H1 (cell line): ENCODE data around the gene PCNP. TPM values are rescaled to one million over a fixed set of nuclear protein-coding genes. Genes with fewer than 3 reads are reported as not detected.

Source experiments
- CTCF ChIA-PET: fragments of 300-600 bp; sonication (Branson Sonifier 250); formaldehyde crosslinking; loops from one replicate; lab custom pipeline; 2021; ENCODE audit not compliant: partially characterized antibody; lab: Charles Lee
- POLR2A ChIA-PET: fragments of 300-600 bp; sonication (Branson Sonifier 250); formaldehyde crosslinking; loops from one replicate; lab custom pipeline; 2021; ENCODE audit warnings: inconsistent platforms; ENCODE audit not compliant: partially characterized antibody; lab: Charles Lee
- DNase-seq, 2 experiments: peaks; one replicate each; pipeline versions ENCODE4 v3.0.0 to v3.0.0-alpha.2; 2010 to 2022; ENCODE audit warnings: low spot score in 2 of 2, low read depth in 1 of 2, mixed read lengths in 1 of 2
- FAIRE-seq: peaks from 2 replicates; lab custom pipeline; 2011; peaks lifted over from hg19 to GRCh38; lab: Jason Lieb, UNC
- H2AFZ ChIP-seq: 2 replicates; pipeline ENCODE4 v1.8.1; 2012; ENCODE audit warnings: low read length, inconsistent platforms
- H2AK5ac ChIP-seq: 2 replicates; pipeline ENCODE4 v1.6.1; 2013; ENCODE audit warnings: low read depth, low read length
- H2BK120ac ChIP-seq: replicated peaks from 2 replicates; pipeline ENCODE3; 2013; ENCODE audit warnings: low read depth, low read length, inconsistent platforms
- H2BK12ac ChIP-seq: 2 replicates; pipeline ENCODE4 v1.6.1; 2013; ENCODE audit warnings: low read depth, low read length
- H2BK15ac ChIP-seq: 2 replicates; pipeline ENCODE4 v1.6.1; 2013; ENCODE audit warnings: low read length
- H2BK20ac ChIP-seq: 2 replicates; pipeline ENCODE4 v1.6.1; 2013; ENCODE audit warnings: low read length
- H2BK5ac ChIP-seq: 2 replicates; pipeline ENCODE4 v1.6.1; 2013; ENCODE audit warnings: low read depth, low read length
- H3K14ac ChIP-seq: 2 replicates; pipeline ENCODE4 v1.6.1; 2013; ENCODE audit warnings: inconsistent platforms; ENCODE audit not compliant: insufficient read length
- H3K18ac ChIP-seq: 2 replicates; pipeline ENCODE4 v1.6.1; 2013; ENCODE audit warnings: low read length; ENCODE audit errors: extremely low read depth
- H3K23ac ChIP-seq: 2 replicates; pipeline ENCODE4 v1.6.1; 2013; ENCODE audit warnings: inconsistent platforms; ENCODE audit not compliant: insufficient read length
- H3K23me2 ChIP-seq: 2 replicates; pipeline ENCODE4 v1.6.1; 2013; ENCODE audit warnings: low read depth, low read length
- H3K27ac ChIP-seq: 2 replicates; pipeline ENCODE4 v1.6.1; 2011; ENCODE audit warnings: low read depth, low read length, inconsistent platforms
- H3K27me3 ChIP-seq, 4 experiments: replicated peaks in 1 of 4; 1 replicate in 1 of 4; 2 replicates in 3 of 4; pipeline versions ENCODE4 v1.6.1 to v1.8.1; 2011 to 2013; ENCODE audit warnings: low read length in 3 of 4, mild to moderate bottlenecking in 3 of 4, inconsistent platforms in 2 of 4, mixed read lengths in 2 of 4, moderate library complexity in 1 of 4; ENCODE audit not compliant: control insufficient read depth in 3 of 4, insufficient read depth in 3 of 4; ENCODE audit errors: extremely low read depth in 1 of 4
- H3K36me3 ChIP-seq, 4 experiments: 2 replicates each; pipeline versions ENCODE4 v1.6.1 to v1.8.1; 2011 to 2013; ENCODE audit warnings: mild to moderate bottlenecking in 4 of 4, low read length in 3 of 4, moderate library complexity in 2 of 4, control low read depth in 1 of 4, inconsistent platforms in 1 of 4; ENCODE audit not compliant: insufficient read depth in 4 of 4, control insufficient read depth in 2 of 4
- H3K4ac ChIP-seq: replicated peaks from 2 replicates; pipeline ENCODE3; 2013; ENCODE audit warnings: low read length, low read depth, mixed read lengths, inconsistent platforms; ENCODE audit not compliant: insufficient read length
- H3K4me1 ChIP-seq, 4 experiments: replicated peaks in 1 of 4; 1 replicate in 1 of 4; 2 replicates in 3 of 4; pipeline versions ENCODE4 v1.6.1 to v1.8.1; 2011 to 2013; ENCODE audit warnings: low read length in 3 of 4, inconsistent platforms in 2 of 4, mixed read lengths in 1 of 4; ENCODE audit not compliant: insufficient read depth in 4 of 4, control insufficient read depth in 3 of 4
- H3K4me2 ChIP-seq, 2 experiments: 2 replicates each; pipeline versions ENCODE4 v1.6.1 to v1.8.1; 2011 to 2013; ENCODE audit warnings: low read depth in 2 of 2, low read length in 2 of 2, control low read depth in 1 of 2, inconsistent platforms in 1 of 2, mild to moderate bottlenecking in 1 of 2; ENCODE audit not compliant: insufficient read depth in 1 of 2
- H3K4me3 ChIP-seq, 4 experiments: fragments of 200-600, 300-600 bp in 1 of 4; sonication (generic), shearing (Covaris generic), sonication (Bioruptor Twin) in 1 of 4; 2 replicates each; pipeline versions ENCODE4 v1.5.1 to v1.8.1; 2011 to 2016; ENCODE audit warnings: low read length in 4 of 4, low read depth in 3 of 4, control low read depth in 2 of 4, inconsistent platforms in 2 of 4, mild to moderate bottlenecking in 2 of 4, mixed read lengths in 1 of 4, moderate library complexity in 1 of 4; ENCODE audit not compliant: insufficient read depth in 2 of 4; ENCODE audit errors: extremely low read depth in 1 of 4
- H3K56ac ChIP-seq: replicated peaks from 2 replicates; pipeline ENCODE3; 2013; ENCODE audit warnings: low read depth, mild to moderate bottlenecking, mixed read lengths, low read length, inconsistent platforms; ENCODE audit not compliant: insufficient read length
- H3K79me1 ChIP-seq: 2 replicates; pipeline ENCODE4 v1.6.1; 2013; ENCODE audit warnings: low read depth, low read length, control low read depth
- H3K79me2 ChIP-seq, 2 experiments: 2 replicates each; pipeline versions ENCODE4 v1.6.1 to v1.8.1; 2012 to 2013; ENCODE audit warnings: low read length in 2 of 2, mild to moderate bottlenecking in 2 of 2, inconsistent platforms in 1 of 2; ENCODE audit not compliant: insufficient read depth in 2 of 2, control insufficient read depth in 1 of 2
- H3K9ac ChIP-seq, 4 experiments: replicated peaks in 1 of 4; 1 replicate in 1 of 4; 2 replicates in 3 of 4; pipeline versions ENCODE4 v1.6.1 to v1.8.1; 2011 to 2013; ENCODE audit warnings: low read depth in 3 of 4, low read length in 3 of 4, control low read depth in 2 of 4, mild to moderate bottlenecking in 2 of 4, moderate library complexity in 2 of 4, inconsistent platforms in 1 of 4; ENCODE audit errors: extremely low read depth in 1 of 4
- H3K9me3 ChIP-seq, 2 experiments: 2 replicates each; pipeline versions ENCODE4 v1.6.1 to v1.8.1; 2012 to 2013; ENCODE audit warnings: mild to moderate bottlenecking in 2 of 2, moderate library complexity in 2 of 2, control low read depth in 1 of 2, inconsistent platforms in 1 of 2, low read depth in 1 of 2, low read length in 1 of 2, mixed read lengths in 1 of 2; ENCODE audit not compliant: insufficient read depth in 2 of 2
- H4K20me1 ChIP-seq, 2 experiments: replicated peaks in 1 of 2; 2 replicates each; pipeline versions ENCODE3 to v1.8.1; 2011 to 2013; ENCODE audit warnings: inconsistent platforms in 2 of 2, low read length in 2 of 2, mild to moderate bottlenecking in 1 of 2; ENCODE audit not compliant: insufficient read depth in 2 of 2, control insufficient read depth in 1 of 2
- H4K5ac ChIP-seq: 2 replicates; pipeline ENCODE4 v1.6.1; 2013; ENCODE audit warnings: low read length, low read depth, mixed read lengths, inconsistent platforms; ENCODE audit not compliant: insufficient read length
- H4K8ac ChIP-seq: 2 replicates; pipeline ENCODE4 v1.8.0; 2013; ENCODE audit warnings: mild to moderate bottlenecking, moderate library complexity, low read length, inconsistent platforms; ENCODE audit not compliant: insufficient read depth; ENCODE audit errors: extremely low read depth
- H4K91ac ChIP-seq: replicated peaks from 2 replicates; pipeline ENCODE3; 2013; ENCODE audit warnings: low read length, mixed read lengths, inconsistent platforms; ENCODE audit not compliant: insufficient read length
- BRCA1 ChIP-seq: IDR thresholded peaks from 2 replicates; pipeline ENCODE4 v1.6.1; 2012; ENCODE audit warnings: low read depth, low read length, improper control_type of control experiment
- CREB1 ChIP-seq: IDR thresholded peaks from 2 replicates; pipeline ENCODE4 v1.6.1; 2012; ENCODE audit warnings: inconsistent platforms
- EP300 ChIP-seq, 2 experiments: IDR thresholded peaks; 1 replicate in 1 of 2; 2 replicates in 1 of 2; pipeline ENCODE4 v1.6.1; 2011 to 2012; ENCODE audit warnings: low read depth in 2 of 2, low read length in 2 of 2, mild to moderate bottlenecking in 2 of 2, borderline replicate concordance in 1 of 2, inconsistent platforms in 1 of 2, moderate library complexity in 1 of 2
- HDAC2 ChIP-seq, 2 experiments: fragments of 300-600 bp in 1 of 2; sonication (generic) in 1 of 2; IDR thresholded peaks; 2 replicates each; pipeline ENCODE4 v1.6.1; 2011 to 2012; ENCODE audit warnings: low read depth in 2 of 2, low read length in 2 of 2, mild to moderate bottlenecking in 2 of 2, moderate library complexity in 2 of 2, borderline replicate concordance in 1 of 2, inconsistent platforms in 1 of 2
- HDAC6 ChIP-seq: IDR thresholded peaks from one replicate; pipeline ENCODE4 v1.7.1; 2012; ENCODE audit warnings: low read depth, mild to moderate bottlenecking, inconsistent platforms, low read length, moderate library complexity
- JUN ChIP-seq: IDR thresholded peaks from 2 replicates; pipeline ENCODE4 v1.6.1; 2011; ENCODE audit warnings: low read depth, mild to moderate bottlenecking, improper control_type of control experiment, low read length
- KDM1A ChIP-seq: fragments of 200-600, 300-600 bp; sonication (generic); IDR thresholded peaks from 2 replicates; pipeline ENCODE4 v1.7.1; 2016; ENCODE audit warnings: mild to moderate bottlenecking, low read length, borderline replicate concordance
- KDM5A ChIP-seq: fragments of 200-600 bp; IDR thresholded peaks from 2 replicates; pipeline ENCODE4 v1.7.1; 2012; ENCODE audit warnings: mild to moderate bottlenecking, low read length, inconsistent platforms, mixed read lengths
- NRF1 ChIP-seq: IDR thresholded peaks from 2 replicates; pipeline ENCODE4 v1.6.1; 2011; ENCODE audit warnings: mild to moderate bottlenecking, low read depth, low read length, improper control_type of control experiment
- SIN3A ChIP-seq, 2 experiments: IDR thresholded peaks in 1 of 2; conservative IDR thresholded peaks in 1 of 2; 2 replicates each; pipeline ENCODE4 v1.6.1; 2011 to 2012; ENCODE audit warnings: low read length in 2 of 2, improper control_type of control experiment in 1 of 2, low read depth in 1 of 2, mild to moderate bottlenecking in 1 of 2
- SP2 ChIP-seq: IDR thresholded peaks from 2 replicates; pipeline ENCODE4 v1.6.1; 2012; ENCODE audit warnings: mild to moderate bottlenecking, low read length, inconsistent platforms
- WGBS, 2 experiments: shearing (Covaris generic) in 1 of 2; methylation state at CpG; one replicate each; pipeline versions ENCODE4 v1.1.6 to v1.1.7; 2013 to 2015; ENCODE audit warnings: low lambda C conversion rate in 2 of 2, mixed read lengths in 2 of 2, inconsistent platforms in 1 of 2, low coverage in 1 of 2, missing lambda C conversion rate in 1 of 2; ENCODE audit not compliant: insufficient replicate concordance in 2 of 2, insufficient coverage in 1 of 2, insufficient read length in 1 of 2; ENCODE audit errors: extremely low coverage in 1 of 2, missing lambda C conversion rate in 1 of 2; 5-methylcytosine and 5-hydroxymethylcytosine counted together
- polyA plus RNA-seq, 7 experiments: library from polyadenylated mRNA; depleted of rRNA in 3 of 7; stranded (reverse) in 5 of 7; unstranded in 2 of 7; fragments of >200 nt in 5 of 7; fragments of 200-250 nt in 2 of 7; gene quantifications; 1 replicate in 5 of 7; 2 replicates in 1 of 7; 4 replicates in 1 of 7; pipeline versions ENCODE4 v1.2.1 to v1.2.3, GENCODE V29; 2011 to 2013; ENCODE audit warnings: missing spikeins in 2 of 7, mixed read lengths in 2 of 7
- total RNA-seq: library from RNA; stranded (reverse); fragmentation: NEBNext Ultra II Directional; extraction: Animal tissue kit (Norgen Biotek cat#: 25700); gene quantifications from 2 replicates; pipeline ENCODE4 v1.2.1, GENCODE V29; 2021
- TF ChIP-seq, protein P1 (sequence below): IDR thresholded peaks from 2 replicates; pipeline ENCODE4 v1.6.1; 2012; ENCODE audit warnings: inconsistent platforms
- TF ChIP-seq, protein P2 (sequence below): IDR thresholded peaks from 2 replicates; pipeline ENCODE4 v1.6.1; 2011; ENCODE audit warnings: low read length, improper control_type of control experiment

Gene PCNP
- total and polyA plus RNA-seq, 2 of the 8 experiments (the other 6 are each of a cell fraction or from before 2014, with no cell fraction given): 29.1 to 192 TPM

DNA sequence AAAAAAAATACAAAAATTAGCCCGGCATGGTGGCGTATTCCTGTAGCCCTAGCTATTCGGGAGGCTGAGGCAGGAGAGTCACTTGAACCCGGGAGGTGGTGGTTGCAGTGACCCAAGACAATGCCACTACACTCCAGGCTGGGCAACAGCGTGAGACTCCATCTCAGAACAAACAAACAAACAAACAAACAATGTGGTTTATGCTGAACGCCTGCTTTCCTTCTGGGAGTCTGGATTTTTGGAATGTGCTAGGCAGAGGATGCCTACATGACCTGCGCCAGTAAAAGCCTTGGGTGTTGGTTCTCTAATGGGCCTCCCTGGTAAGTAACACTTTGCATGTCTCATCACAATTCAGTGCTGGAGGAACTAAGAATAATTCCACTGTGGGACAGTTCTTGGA lies 43.5 kb downstream of the PCNP start:
- H3K18ac ChIP-seq: no peak overlapping the region
- H4K8ac ChIP-seq: no peak overlapping the region
- no peaks in the 10 kb centered on the region for H3K4me1 ChIP-seq
- H3K9ac ChIP-seq: no peak overlapping the region
- H4K20me1 ChIP-seq: no peaks in the 10 kb centered on the region
- H2BK120ac ChIP-seq: no peak overlapping the region
- no peak overlapping the region; the same call in 1 of the 2 replicates for H2AFZ ChIP-seq
- H3K56ac ChIP-seq: no peak overlapping the region
- no peak for FAIRE-seq
- no peak overlapping the region for H4K5ac ChIP-seq
- 0 out of 2 replicates have a peak overlapping the region, but pooled peaks have one; percentile 9 for H2BK12ac ChIP-seq
- H3K4me3 ChIP-seq: no peak overlapping the region
- WGBS, 2 experiments: 89% methylated on average over 7 of the region's 7 CpGs; no CpG with 5 or more reads in 1 of the 2 experiments
- H3K4me2 ChIP-seq: no peak overlapping the region
- H3K4ac ChIP-seq: no peak overlapping the region
- no peak overlapping the region for H2BK5ac ChIP-seq
- H3K14ac ChIP-seq: no peak overlapping the region
- no peak overlapping the region for H2BK15ac ChIP-seq
- no peaks in the 10 kb centered on the region for H3K79me1 ChIP-seq
- H3K79me2 ChIP-seq: no peaks in the 10 kb centered on the region
- H3K23me2 ChIP-seq: no peaks in the 10 kb centered on the region
- H2BK20ac ChIP-seq: no peak overlapping the region
- H3K36me3 ChIP-seq: no peaks in the 10 kb centered on the region
- H3K9me3 ChIP-seq: no peaks in the 10 kb centered on the region
- ChIA-PET POLR2A (no interaction called here), CTCF (no interaction called here)
- no peak overlapping the region for H3K27ac ChIP-seq
- H2AK5ac ChIP-seq: no peak overlapping the region
- H4K91ac ChIP-seq: no peak overlapping the region
- no peak overlapping the region for H3K23ac ChIP-seq
- no peak for DNase-seq
- H3K27me3 ChIP-seq: no peaks in the 10 kb centered on the region
- TF ChIP-seq BRCA1 (no peak), JUN (no peak), HDAC6 (no peak), CREB1 (no peak), SP2 (no peak), KDM1A (no peak), NRF1 (no peak), KDM5A (no peak), SIN3A (conservative IDR thresholded peaks at IDR 0.05 in 1 of 2, IDR thresholded peaks at IDR 0.05 in 1 of 2; ENCODE audit: low read depth in 1 of 2, low read length in 2 of 2) (no peak), EP300 (IDR thresholded peaks at IDR 0.05; ENCODE audit: borderline replicate concordance in 1 of 2, low read depth in 2 of 2, low read length in 2 of 2) (no peak), HDAC2 (IDR thresholded peaks at IDR 0.05; ENCODE audit: borderline replicate concordance in 1 of 2, low read depth in 2 of 2, low read length in 2 of 2) (no peak)
- TF ChIP-seq, protein P1, sequence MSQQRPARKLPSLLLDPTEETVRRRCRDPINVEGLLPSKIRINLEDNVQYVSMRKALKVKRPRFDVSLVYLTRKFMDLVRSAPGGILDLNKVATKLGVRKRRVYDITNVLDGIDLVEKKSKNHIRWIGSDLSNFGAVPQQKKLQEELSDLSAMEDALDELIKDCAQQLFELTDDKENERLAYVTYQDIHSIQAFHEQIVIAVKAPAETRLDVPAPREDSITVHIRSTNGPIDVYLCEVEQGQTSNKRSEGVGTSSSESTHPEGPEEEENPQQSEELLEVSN: no peak
- TF ChIP-seq, protein P2, sequence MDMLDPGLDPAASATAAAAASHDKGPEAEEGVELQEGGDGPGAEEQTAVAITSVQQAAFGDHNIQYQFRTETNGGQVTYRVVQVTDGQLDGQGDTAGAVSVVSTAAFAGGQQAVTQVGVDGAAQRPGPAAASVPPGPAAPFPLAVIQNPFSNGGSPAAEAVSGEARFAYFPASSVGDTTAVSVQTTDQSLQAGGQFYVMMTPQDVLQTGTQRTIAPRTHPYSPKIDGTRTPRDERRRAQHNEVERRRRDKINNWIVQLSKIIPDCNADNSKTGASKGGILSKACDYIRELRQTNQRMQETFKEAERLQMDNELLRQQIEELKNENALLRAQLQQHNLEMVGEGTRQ: no peak
